HL-60 (cell line): ENCODE results near the gene CABP7.

Source experiments
- DNase-seq, 2 experiments: peaks; one replicate each; pipeline ENCODE4 v3.0.0-alpha.2; 2010 to 2020; ENCODE audit warnings: low read depth in 1 of 2, low spot score in 1 of 2
- H3K27ac ChIP-seq: fragments of 250-450 bp; sonication (Bioruptor Pico); replicated peaks from 2 replicates; pipeline ENCODE4 v1.5.1; 2020; ENCODE audit warnings: mild to moderate bottlenecking, moderate library complexity
- H3K27me3 ChIP-seq: fragments of 250-450 bp; sonication (Bioruptor Pico); 2 replicates; pipeline ENCODE4 v1.5.1; 2021; ENCODE audit warnings: mild to moderate bottlenecking, moderate library complexity; ENCODE audit not compliant: insufficient read depth, poor library complexity, severe bottlenecking
- H3K4me3 ChIP-seq: replicated peaks from 2 replicates; pipeline ENCODE4 v1.5.1; 2011; ENCODE audit warnings: mild to moderate bottlenecking, control low read depth, low read length; ENCODE audit not compliant: insufficient read depth
- CTCF ChIP-seq: IDR thresholded peaks from one replicate; pipeline ENCODE4 v1.5.1; 2011; ENCODE audit warnings: low read length, control low read depth, inconsistent platforms; ENCODE audit not compliant: insufficient read depth
- GABPA ChIP-seq: IDR thresholded peaks from 2 replicates; pipeline ENCODE4 v1.6.1; 2012; ENCODE audit warnings: low read depth
- POLR2AphosphoS5 ChIP-seq: IDR thresholded peaks from 2 replicates; pipeline ENCODE4 v1.6.1; 2012; ENCODE audit warnings: low read depth
- REST ChIP-seq: IDR thresholded peaks from 2 replicates; pipeline ENCODE4 v1.6.1; 2012; ENCODE audit warnings: low read depth; ENCODE audit not compliant: insufficient replicate concordance
- SPI1 ChIP-seq: IDR thresholded peaks from 2 replicates; pipeline ENCODE4 v1.6.1; 2012; ENCODE audit warnings: low read depth, mild to moderate bottlenecking, borderline replicate concordance

The CABP7 gene

GRCh38 chr22:29689206-29689879 lies 30.5 kb upstream of the CABP7 start:
- no peak overlapping the region for H3K4me3 ChIP-seq
- DNase-seq, result no peak
- H3K27me3 ChIP-seq, result no peaks in the 10 kb centered on the region
- TF ChIP-seq GABPA, result no peak
- H3K27ac ChIP-seq, result no peak overlapping the region

- H3K27me3 ChIP-seq, result no peaks in the 10 kb centered on the region
- peak; percentile 67 for TF ChIP-seq CTCF
- no peak for TF ChIP-seq POLR2AphosphoS5
- peak in 1 of 2 experiments; percentile 46 for DNase-seq
- no peak overlapping the region for H3K4me3 ChIP-seq
- H3K27ac ChIP-seq, result no peak overlapping the region
Measured at GRCh38 chr22:29689880-29690213, 30.0 kb upstream of the CABP7 start.

GRCh38 chr22:29690476-29690875 lies 29.3 kb upstream of the CABP7 start:
- Histone ChIP-seq H3K27ac (no peak overlapping the region), H3K4me3 (no peak overlapping the region), H3K27me3 (no peaks in the 10 kb centered on the region)
- TF ChIP-seq POLR2AphosphoS5 (no peak), SPI1 (no peak), GABPA (no peak), REST (no peak), CTCF (no peak)
- DNase-seq, result no peak

GRCh38 chr22:29691636-29692326 lies 28.0 kb upstream of the CABP7 start:
- DNase-seq, result no peak
- Histone ChIP-seq H3K4me3 (no peak overlapping the region), H3K27me3 (no peaks in the 10 kb centered on the region), H3K27ac (no peak overlapping the region)
- no peak for TF ChIP-seq GABPA

GRCh38 chr22:29692327-29692640 lies 27.5 kb upstream of the CABP7 start:
- no peak for DNase-seq
- H3K27ac ChIP-seq, result no peak overlapping the region
- no peak for TF ChIP-seq GABPA
- no peak for TF ChIP-seq CTCF
- no peak for TF ChIP-seq SPI1
- no peak for TF ChIP-seq REST
- H3K27me3 ChIP-seq, result no peaks in the 10 kb centered on the region
- H3K4me3 ChIP-seq, result no peak overlapping the region
